Measurements from ENCODE around the gene MUC5B.
"Not testable (repeated sequence)": the region's sequence is repeated elsewhere in the genome, so short reads cannot be mapped to it uniquely, and the experiment has no call there.

MUC5B gene

DNA sequence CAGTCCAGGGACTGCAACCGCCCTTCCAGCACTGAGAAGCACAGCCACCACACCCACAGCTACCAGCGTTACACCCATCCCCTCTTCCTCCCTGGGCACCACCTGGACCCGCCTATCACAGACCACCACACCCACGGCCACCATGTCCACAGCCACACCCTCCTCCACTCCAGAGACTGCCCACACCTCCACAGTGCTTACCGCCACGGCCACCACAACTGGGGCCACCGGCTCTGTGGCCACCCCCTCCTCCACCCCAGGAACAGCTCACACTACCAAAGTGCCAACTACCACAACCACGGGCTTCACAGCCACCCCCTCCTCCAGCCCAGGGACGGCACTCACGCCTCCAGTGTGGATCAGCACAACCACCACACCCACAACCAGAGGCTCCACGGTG lies 19.9 kb downstream of the MUC5B start:
- DNase-seq (ENCODE audit: extremely low read depth in 1 of 2, low read depth in 1 of 2), result not testable (repeated sequence)

DNA sequence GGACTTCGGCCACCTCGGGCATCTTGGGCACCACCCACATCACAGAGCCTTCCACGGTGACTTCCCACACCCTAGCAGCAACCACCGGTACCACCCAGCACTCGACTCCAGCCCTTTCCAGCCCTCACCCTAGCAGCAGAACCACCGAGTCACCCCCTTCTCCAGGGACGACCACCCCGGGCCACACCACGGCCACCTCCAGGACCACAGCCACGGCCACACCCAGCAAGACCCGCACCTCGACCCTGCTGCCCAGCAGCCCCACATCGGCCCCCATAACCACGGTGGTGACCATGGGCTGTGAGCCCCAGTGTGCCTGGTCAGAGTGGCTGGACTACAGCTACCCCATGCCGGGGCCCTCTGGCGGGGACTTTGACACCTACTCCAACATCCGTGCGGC lies 20.7 kb downstream of the MUC5B start:
- DNase-seq (ENCODE audit: extremely low read depth in 1 of 2, low read depth in 1 of 2), result not testable (repeated sequence)

DNA sequence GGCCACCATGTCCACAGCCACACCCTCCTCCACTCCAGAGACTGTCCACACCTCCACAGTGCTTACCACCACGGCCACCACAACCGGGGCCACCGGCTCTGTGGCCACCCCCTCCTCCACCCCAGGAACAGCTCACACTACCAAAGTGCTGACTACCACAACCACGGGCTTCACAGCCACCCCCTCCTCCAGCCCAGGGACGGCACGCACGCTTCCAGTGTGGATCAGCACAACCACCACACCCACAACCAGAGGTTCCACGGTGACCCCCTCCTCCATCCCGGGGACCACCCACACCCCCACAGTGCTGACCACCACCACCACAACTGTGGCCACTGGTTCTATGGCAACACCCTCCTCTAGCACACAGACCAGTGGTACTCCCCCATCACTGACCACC lies 21.7 kb downstream of the MUC5B start:
- not testable (repeated sequence) for DNase-seq (ENCODE audit: extremely low read depth in 1 of 2, low read depth in 1 of 2)

DNA sequence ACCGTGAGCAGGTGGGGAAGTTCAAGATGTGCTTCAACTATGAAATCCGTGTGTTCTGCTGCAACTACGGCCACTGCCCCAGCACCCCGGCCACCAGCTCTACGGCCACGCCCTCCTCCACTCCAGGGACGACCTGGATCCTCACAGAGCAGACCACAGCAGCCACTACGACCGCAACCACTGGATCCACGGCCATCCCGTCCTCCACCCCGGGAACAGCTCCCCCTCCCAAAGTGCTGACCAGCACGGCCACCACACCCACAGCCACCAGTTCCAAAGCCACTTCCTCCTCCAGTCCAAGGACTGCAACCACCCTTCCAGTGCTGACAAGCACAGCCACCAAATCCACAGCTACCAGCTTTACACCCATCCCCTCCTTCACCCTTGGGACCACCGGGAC lies 22.9 kb downstream of the MUC5B start:
- not testable (repeated sequence) for DNase-seq (ENCODE audit: extremely low read depth in 1 of 2, low read depth in 1 of 2)

DNA sequence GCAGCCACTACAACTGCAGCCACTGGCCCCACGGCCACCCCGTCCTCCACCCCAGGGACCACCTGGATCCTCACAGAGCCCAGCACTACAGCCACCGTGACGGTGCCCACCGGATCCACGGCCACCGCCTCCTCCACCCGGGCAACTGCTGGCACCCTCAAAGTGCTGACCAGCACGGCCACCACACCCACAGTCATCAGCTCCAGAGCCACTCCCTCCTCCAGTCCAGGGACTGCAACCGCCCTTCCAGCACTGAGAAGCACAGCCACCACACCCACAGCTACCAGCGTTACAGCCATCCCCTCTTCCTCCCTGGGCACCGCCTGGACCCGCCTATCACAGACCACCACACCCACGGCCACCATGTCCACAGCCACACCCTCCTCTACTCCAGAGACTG lies 23.4 kb downstream of the MUC5B start:
- not testable (repeated sequence) for DNase-seq (ENCODE audit: extremely low read depth in 1 of 2, low read depth in 1 of 2)

DNA sequence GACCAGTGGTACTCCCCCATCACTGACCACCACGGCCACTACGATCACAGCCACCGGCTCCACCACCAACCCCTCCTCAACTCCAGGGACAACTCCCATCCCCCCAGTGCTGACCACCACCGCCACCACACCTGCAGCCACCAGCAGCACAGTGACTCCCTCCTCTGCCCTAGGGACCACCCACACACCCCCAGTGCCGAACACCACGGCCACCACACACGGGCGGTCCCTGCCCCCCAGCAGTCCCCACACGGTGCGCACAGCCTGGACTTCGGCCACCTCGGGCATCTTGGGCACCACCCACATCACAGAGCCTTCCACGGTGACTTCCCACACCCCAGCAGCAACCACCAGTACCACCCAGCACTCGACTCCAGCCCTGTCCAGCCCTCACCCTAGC lies 24.2 kb downstream of the MUC5B start:
- not testable (repeated sequence) for DNase-seq (ENCODE audit: extremely low read depth in 1 of 2, low read depth in 1 of 2)

DNA sequence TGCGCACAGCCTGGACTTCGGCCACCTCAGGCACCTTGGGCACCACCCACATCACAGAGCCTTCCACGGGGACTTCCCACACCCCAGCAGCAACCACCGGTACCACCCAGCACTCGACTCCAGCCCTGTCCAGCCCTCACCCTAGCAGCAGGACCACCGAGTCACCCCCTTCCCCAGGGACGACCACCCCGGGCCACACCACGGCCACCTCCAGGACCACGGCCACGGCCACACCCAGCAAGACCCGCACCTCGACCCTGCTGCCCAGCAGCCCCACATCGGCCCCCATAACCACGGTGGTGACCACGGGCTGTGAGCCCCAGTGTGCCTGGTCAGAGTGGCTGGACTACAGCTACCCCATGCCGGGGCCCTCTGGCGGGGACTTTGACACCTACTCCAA lies 26.1 kb downstream of the MUC5B start:
- not testable (repeated sequence) for DNase-seq (ENCODE audit: extremely low read depth in 1 of 2, low read depth in 1 of 2)

DNA sequence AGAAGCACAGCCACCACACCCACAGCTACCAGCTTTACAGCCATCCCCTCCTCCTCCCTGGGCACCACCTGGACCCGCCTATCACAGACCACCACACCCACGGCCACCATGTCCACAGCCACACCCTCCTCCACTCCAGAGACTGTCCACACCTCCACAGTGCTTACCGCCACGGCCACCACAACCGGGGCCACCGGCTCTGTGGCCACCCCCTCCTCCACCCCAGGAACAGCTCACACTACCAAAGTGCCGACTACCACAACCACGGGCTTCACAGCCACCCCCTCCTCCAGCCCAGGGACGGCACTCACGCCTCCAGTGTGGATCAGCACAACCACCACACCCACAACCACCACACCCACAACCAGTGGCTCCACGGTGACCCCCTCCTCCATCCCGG lies 27.5 kb downstream of the MUC5B start:
- not testable (repeated sequence) for DNase-seq (ENCODE audit: extremely low read depth in 1 of 2, low read depth in 1 of 2)

DNA sequence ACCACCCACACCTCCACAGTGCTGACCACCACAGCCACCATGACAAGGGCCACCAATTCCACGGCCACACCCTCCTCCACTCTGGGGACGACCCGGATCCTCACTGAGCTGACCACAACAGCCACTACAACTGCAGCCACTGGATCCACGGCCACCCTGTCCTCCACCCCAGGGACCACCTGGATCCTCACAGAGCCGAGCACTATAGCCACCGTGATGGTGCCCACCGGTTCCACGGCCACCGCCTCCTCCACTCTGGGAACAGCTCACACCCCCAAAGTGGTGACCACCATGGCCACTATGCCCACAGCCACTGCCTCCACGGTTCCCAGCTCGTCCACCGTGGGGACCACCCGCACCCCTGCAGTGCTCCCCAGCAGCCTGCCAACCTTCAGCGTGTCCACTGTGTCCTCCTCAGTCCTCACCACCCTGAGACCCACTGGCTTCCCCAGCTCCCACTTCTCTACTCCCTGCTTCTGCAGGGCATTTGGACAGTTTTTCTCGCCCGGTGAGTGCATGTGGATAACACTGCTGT lies 28.4 kb downstream of the MUC5B start:
- DNase-seq (ENCODE audit: extremely low read depth in 1 of 2, low read depth in 1 of 2), result no peak

DNA sequence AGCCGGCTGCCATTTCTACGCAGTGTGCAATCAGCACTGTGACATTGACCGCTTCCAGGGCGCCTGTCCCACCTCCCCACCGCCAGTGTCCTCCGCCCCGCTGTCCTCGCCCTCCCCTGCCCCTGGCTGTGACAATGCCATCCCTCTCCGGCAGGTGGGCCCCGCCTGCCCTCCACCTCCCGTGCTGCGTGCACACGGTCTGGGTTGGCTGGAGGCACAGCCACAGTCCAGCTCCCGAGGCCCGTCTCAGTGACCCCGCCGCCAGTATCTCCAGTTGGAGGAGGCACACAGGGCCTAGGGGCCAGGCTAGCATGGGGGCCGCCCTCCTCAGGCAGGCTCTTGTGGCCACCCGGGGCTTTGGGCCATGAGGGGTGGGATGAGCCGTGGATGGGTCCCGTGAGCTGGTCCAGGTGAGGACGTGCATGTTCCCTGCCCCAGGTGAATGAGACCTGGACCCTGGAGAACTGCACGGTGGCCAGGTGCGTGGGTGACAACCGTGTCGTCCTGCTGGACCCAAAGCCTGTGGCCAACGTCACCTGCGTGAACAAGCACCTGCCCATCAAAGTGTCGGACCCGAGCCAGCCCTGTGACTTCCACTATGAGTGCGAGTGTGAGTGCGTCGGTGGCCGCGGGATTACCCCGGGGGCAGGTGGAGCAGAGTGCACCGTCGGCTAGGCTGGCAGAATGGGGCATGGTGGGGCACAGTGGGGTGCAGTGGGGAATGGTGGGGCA lies 29.7 kb downstream of the MUC5B start:
- DNase-seq (ENCODE audit: extremely low read depth in 1 of 2, low read depth in 1 of 2), result no peak

DNA sequence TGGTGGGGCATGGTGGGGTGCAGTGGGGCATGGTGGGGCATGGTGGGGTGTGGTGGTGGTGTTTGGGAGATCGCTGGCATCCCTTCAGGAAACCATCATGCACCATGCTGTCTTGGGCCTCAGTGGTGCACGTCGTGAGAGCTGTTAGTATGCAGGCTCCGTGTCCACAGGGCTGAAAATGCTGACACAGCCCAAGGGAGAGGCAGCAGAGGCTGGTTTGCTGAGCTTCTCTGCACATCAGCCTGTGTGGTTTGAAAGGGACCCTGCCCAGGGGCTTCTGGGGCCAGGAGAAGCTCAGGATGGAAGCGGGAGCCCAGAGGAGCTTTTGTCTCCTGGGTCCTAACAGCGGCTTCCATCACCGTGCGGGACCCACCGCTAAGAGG lies 30.2 kb downstream of the MUC5B start:
- no peak for DNase-seq (ENCODE audit: extremely low read depth in 1 of 2, low read depth in 1 of 2)

DNA sequence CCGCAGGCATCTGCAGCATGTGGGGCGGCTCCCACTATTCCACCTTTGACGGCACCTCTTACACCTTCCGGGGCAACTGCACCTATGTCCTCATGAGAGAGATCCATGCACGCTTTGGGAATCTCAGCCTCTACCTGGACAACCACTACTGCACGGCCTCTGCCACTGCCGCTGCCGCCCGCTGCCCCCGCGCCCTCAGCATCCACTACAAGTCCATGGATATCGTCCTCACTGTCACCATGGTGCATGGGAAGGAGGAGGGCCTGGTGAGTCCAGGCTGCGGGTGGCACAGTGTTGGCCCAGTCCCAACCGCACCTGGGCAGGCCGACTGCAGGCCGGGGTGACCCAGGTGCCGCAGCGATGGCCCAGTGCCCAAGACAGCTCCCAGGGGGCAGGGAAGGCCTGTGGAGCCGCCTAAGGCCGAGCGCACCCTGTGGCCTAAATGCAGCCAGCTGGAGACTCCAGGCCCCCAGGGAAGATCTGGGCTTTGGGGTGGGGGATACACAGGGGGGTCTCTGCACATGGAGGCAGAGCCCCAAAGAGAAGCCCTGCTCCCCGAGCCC lies 31.3 kb downstream of the MUC5B start:
- DNase-seq (ENCODE audit: extremely low read depth in 1 of 2, low read depth in 1 of 2), result no peak

DNA sequence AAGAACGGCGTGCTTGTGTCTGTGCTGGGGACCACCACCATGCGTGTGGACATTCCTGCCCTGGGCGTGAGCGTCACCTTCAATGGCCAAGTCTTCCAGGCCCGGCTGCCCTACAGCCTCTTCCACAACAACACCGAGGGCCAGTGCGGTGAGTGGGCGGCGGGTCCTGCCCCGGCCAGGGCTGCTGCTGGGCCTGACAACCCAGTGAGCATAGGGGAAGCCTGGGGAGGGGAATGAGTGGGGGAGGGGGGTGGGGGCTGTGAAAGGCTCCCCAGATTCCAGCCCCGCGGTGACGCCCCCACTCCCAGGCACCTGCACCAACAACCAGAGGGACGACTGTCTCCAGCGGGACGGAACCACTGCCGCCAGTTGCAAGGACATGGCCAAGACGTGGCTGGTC lies 31.9 kb downstream of the MUC5B start:
- DNase-seq (ENCODE audit: extremely low read depth in 1 of 2, low read depth in 1 of 2), result no peak

DNA sequence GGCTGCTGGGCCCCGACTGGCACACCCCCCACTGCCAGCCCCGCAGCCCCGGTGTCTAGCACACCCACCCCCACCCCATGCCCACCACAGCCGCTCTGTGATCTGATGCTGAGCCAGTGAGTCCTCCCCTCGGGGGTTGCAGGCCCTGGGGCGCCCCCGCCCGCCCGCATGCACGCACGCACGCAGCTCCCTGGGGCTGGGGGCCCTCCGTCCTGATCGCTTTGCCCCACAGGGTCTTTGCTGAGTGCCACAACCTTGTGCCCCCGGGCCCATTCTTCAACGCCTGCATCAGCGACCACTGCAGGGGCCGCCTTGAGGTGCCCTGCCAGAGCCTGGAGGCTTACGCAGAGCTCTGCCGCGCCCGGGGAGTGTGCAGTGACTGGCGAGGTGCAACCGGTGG lies 32.3 kb downstream of the MUC5B start:
- DNase-seq (ENCODE audit: extremely low read depth in 1 of 2, low read depth in 1 of 2), result no peak

DNA sequence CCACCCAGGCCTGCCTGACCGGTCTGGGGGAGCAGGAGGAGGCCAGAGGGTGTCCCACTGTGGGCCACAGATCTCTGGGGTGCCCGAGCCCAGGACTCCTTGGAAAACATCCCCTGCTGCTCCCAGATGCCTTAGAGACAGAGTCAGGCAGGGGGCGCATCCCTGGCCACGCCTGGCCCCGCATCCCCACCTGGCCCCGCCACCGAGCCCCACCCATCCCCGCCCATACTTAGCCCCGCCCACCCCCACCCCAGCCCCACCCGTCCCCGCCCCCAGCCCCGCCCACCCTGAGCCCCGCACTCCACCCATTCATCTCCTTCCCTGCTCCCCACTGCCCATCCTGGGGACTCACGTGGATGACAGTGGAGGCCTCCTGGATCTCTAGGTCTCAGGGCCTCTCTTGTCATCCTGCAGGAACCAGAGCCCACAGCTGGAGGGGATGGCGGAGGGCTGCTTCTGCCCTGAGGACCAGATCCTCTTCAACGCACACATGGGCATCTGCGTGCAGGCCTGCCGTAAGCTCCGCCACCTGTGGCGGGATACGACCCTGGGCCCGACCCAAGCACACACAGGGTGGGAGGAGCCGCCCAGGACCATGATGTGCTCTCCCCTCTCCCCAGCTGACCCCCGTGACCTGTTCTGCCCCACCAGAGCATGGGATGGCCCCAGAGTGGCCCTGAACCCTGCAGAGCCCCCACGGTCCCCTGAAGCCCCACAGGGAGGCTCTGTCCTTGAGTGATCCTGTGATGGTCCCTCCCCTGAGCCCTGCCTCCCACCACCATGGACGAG lies 33.6 kb downstream of the MUC5B start:
- no peak for DNase-seq (ENCODE audit: extremely low read depth in 1 of 2, low read depth in 1 of 2)

DNA sequence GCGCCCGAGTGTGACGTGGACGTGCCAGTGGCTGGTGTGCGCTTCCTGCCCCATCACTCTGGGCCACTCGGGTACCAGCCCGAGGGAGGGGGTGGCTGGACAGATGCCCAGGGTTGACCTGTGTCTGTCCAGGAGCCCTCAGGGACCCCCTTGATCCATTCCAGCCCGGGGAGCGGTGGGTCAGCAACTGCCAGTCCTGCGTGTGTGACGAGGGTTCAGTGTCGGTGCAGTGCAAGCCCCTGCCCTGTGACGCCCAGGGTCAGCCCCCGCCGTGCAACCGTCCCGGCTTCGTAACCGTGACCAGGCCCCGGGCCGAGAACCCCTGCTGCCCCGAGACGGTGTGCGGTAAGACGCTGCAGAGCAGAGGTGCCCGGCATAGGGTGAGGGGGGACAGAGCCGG lies 34.5 kb downstream of the MUC5B start:
- no peak for DNase-seq (ENCODE audit: extremely low read depth in 1 of 2, low read depth in 1 of 2)

DNA sequence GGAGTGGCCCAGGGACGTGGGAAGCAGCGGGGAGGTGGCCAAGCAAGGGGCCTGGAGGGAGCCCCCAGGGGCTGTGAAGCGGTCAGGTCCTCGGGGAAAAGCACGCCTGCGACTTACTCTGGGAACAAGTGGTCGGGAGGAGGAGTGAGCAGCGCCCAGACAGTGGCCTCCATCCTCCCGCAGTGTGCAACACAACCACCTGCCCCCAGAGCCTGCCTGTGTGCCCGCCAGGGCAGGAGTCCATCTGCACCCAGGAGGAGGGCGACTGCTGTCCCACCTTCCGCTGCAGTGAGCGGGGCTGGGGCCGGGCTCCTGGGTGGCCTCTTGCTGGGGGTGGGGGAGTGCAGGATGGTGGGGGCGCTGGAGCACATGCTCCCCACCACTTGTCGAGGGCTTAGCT lies 35.0 kb downstream of the MUC5B start:
- DNase-seq (ENCODE audit: extremely low read depth in 1 of 2, low read depth in 1 of 2), result no peak

DNA sequence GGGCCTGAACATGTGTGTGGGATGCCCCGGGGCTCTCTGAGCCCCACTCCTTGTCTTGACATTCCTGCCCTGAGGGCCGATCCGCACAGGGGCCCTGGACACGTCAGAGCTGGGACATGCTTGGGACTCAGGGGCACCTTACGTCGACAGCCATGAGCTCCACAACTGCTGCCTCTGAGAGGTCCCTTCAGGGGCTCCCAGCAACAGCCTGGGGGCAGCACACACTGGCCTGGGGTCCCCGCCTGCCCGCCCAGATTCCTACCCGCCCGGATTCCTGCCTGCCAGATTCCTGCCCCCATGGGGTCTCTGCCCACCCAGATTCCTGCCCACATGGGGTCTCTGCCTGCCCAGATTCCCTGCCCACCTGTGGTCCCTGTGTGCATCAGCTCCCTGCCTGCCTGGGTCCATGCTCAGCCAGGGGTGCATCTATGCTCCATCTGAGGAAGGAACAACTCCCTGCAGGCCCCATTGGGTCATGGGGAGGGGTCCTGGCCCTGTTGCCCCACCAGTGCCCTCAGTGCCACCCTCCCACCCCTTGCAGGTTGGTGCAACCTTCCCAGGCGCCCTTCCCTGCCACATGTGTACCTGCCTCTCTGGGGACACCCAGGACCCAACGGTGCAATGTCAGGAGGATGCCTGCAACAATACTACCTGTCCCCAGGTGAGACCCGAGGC lies 35.7 kb downstream of the MUC5B start:
- no peak for DNase-seq (ENCODE audit: extremely low read depth in 1 of 2, low read depth in 1 of 2)

DNA sequence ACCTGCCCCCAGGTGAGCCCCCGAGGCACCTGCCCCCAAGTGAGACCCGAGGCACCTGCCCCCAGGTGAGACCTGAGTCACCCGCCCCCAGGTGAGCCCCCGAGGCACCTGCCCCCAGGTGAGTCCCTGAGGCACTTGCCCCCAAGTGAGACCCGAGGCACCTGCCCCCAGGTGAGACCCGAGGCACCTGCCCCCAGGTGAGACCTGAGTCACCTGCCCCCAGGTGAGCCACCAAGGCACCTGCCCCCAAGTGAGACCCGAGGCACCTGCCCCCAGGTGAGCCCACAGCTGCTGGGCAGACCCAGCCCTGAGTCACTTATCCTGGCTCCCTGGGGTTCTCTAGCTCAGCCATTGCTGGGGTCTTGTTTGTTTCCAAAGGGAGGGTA lies 36.2 kb downstream of the MUC5B start:
- no peak for DNase-seq (ENCODE audit: extremely low read depth in 1 of 2, low read depth in 1 of 2)

DNA sequence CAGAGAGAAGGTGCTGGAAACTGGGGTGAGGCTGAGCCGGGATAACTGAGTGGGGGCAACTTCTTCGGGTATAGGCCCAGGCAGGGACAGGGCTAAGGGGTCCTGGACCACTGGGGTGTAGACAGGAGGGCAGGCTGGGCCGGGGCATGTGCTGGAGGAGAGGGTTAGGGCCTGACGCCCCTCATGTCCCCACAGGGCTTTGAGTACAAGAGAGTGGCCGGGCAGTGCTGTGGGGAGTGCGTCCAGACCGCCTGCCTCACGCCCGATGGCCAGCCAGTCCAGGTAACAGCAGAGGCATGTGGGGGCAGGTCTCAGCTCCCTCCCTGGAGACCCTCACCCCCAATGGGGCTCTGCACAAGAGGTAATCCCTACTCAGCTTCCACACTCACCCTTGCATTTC lies 36.7 kb downstream of the MUC5B start:
- no peak for DNase-seq (ENCODE audit: extremely low read depth in 1 of 2, low read depth in 1 of 2)

DNA sequence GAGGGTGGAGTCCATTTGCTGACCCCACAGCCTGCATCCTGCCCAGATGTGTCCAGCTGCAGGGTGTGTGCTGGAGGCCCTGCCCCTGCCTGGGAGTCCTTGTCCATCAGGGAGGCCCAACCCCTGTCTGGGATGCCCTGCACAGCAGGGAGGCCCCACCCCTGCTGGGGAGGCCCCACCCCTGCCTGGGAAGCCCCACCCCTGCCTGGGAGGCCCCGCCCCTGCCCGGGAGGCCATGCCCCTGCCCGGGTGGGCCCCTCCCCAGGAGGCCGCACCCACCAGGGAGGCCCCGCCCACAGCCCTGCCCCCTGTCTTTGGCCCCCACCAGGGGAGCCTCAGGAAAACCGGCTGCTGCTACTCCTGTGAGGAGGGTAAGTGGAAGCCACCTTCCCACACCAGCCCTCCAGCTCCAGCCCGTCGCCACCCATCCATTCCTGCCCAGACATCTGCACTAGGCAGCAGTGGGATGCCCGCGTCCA lies 37.2 kb downstream of the MUC5B start:
- peak; percentile 21 to 30 for DNase-seq (ENCODE audit: extremely low read depth in 1 of 2, low read depth in 1 of 2)
